WTC11 (cell line): ENCODE data around the gene KIT. TPM values are rescaled to one million over a fixed set of nuclear protein-coding genes. Genes with fewer than 3 reads are reported as not detected.

ENCODE experiments used
- ATAC-seq: fragments of 200-7000 bp; cut with Tn5 transposase; 2 replicates; pipeline ENCODE4 v1.10.0; 2021; ENCODE audit warnings: mild to moderate bottlenecking, moderate library complexity
- CTCF ChIA-PET: fragments of 300-600 bp; sonication (Branson Sonifier 250); formaldehyde crosslinking; loops from one replicate; lab custom pipeline; 2021; ENCODE audit warnings: antibody characterized with exemption; lab: Charles Lee
- POLR2A ChIA-PET: fragments of 350-600 bp; sonication (Branson Sonifier 250); formaldehyde crosslinking; loops from one replicate; lab custom pipeline; 2021; ENCODE audit warnings: antibody characterized with exemption; lab: Charles Lee
- DNase-seq: peaks from one replicate; pipeline ENCODE4 v3.0.0; 2021; ENCODE audit warnings: low spot score
- H3K27ac Mint-ChIP-seq: 2 replicates; pipeline ENCODE4 v1.8.0; 2021; ENCODE audit warnings: mixed read lengths
- H3K27me3 Mint-ChIP-seq: 2 replicates; pipeline ENCODE4 v1.8.0; 2021; ENCODE audit warnings: low read depth, mild to moderate bottlenecking, moderate library complexity, mixed read lengths
- H3K36me3 Mint-ChIP-seq: 2 replicates; pipeline ENCODE4 v1.8.0; 2021; ENCODE audit warnings: mixed read lengths
- H3K4me1 Mint-ChIP-seq: 2 replicates; pipeline ENCODE4 v1.8.0; 2022; ENCODE audit warnings: mixed read lengths
- H3K4me3 Mint-ChIP-seq: 2 replicates; pipeline ENCODE4 v1.8.0; 2021; ENCODE audit warnings: mild to moderate bottlenecking, moderate library complexity, mixed read lengths
- H3K9me3 Mint-ChIP-seq: 2 replicates; pipeline ENCODE4 v1.8.0; 2021; ENCODE audit warnings: mixed read lengths
- FOXP1 ChIP-seq: sonication (generic); formaldehyde crosslinking; IDR thresholded peaks from 2 replicates; pipeline ENCODE4 v1.8.0; 2022; ENCODE audit warnings: missing genetic modification reagents, mild to moderate bottlenecking, moderate library complexity, borderline replicate concordance
- GRHL2 ChIP-seq: fragments of 250-450 bp; sonication (Bioruptor Pico); IDR thresholded peaks from 2 replicates; pipeline ENCODE4 v1.8.0; 2022; ENCODE audit warnings: mild to moderate bottlenecking, moderate library complexity; ENCODE audit not compliant: insufficient replicate concordance, severe bottlenecking
- MYBL2 ChIP-seq: sonication (generic); formaldehyde crosslinking; IDR thresholded peaks from 2 replicates; pipeline ENCODE4 v1.8.1; 2023; ENCODE audit warnings: mild to moderate bottlenecking, moderate library complexity, missing genetic modification reagents
- NFATC4 ChIP-seq: fragments of 250-450 bp; sonication (Bioruptor Pico); IDR thresholded peaks from 2 replicates; pipeline ENCODE4 v1.9.0; 2021; ENCODE audit warnings: mild to moderate bottlenecking
- RELA ChIP-seq: sonication (generic); formaldehyde crosslinking; IDR thresholded peaks from 2 replicates; pipeline ENCODE4 v1.8.1; 2022; ENCODE audit warnings: missing genetic modification reagents, mild to moderate bottlenecking, borderline replicate concordance
- SMAD4 ChIP-seq: sonication (generic); formaldehyde crosslinking; IDR thresholded peaks from 2 replicates; pipeline ENCODE4 v1.8.0; 2022; ENCODE audit warnings: mild to moderate bottlenecking, missing genetic modification reagents
- TEAD4 ChIP-seq: sonication (generic); formaldehyde crosslinking; IDR thresholded peaks from 2 replicates; pipeline ENCODE4 v1.8.0; 2022; ENCODE audit warnings: mild to moderate bottlenecking, missing genetic modification reagents
- TP53 ChIP-seq: sonication (generic); formaldehyde crosslinking; IDR thresholded peaks from 2 replicates; pipeline ENCODE4 v1.8.1; 2023; ENCODE audit warnings: mild to moderate bottlenecking, missing genetic modification reagents
- ZNF121 ChIP-seq: sonication (generic); formaldehyde crosslinking; IDR thresholded peaks from 2 replicates; pipeline ENCODE4 v1.8.0; 2023; ENCODE audit warnings: missing genetic modification reagents
- ZNF219 ChIP-seq: sonication (generic); formaldehyde crosslinking; IDR thresholded peaks from 2 replicates; pipeline ENCODE4 v1.8.0; 2023; ENCODE audit warnings: missing genetic modification reagents, mild to moderate bottlenecking, borderline replicate concordance
- total RNA-seq: library from RNA; stranded (reverse); gene quantifications from 3 replicates; pipeline ENCODE4 v1.2.3, GENCODE V29; 2021
- TF ChIP-seq, protein P1 (sequence below): fragments of 250-450 bp; sonication (Bioruptor Pico); IDR thresholded peaks from 2 replicates; pipeline ENCODE4 v1.9.0; 2021; ENCODE audit warnings: mild to moderate bottlenecking
- TF ChIP-seq, protein P2 (sequence below): sonication (generic); formaldehyde crosslinking; IDR thresholded peaks from 2 replicates; pipeline ENCODE4 v1.8.0; 2022; ENCODE audit warnings: missing genetic modification reagents
- TF ChIP-seq, protein P3 (sequence below): sonication (generic); formaldehyde crosslinking; IDR thresholded peaks from 2 replicates; pipeline ENCODE4 v1.8.1; 2022; ENCODE audit warnings: low read depth, mild to moderate bottlenecking, moderate library complexity, missing genetic modification reagents, borderline replicate concordance
- TF ChIP-seq, protein P4 (sequence below): sonication (generic); formaldehyde crosslinking; IDR thresholded peaks from 2 replicates; pipeline ENCODE4 v1.8.0; 2022; ENCODE audit warnings: mild to moderate bottlenecking, missing genetic modification reagents
- TF ChIP-seq, protein P5 (sequence below): fragments of 250-450 bp; sonication (Bioruptor Pico); conservative IDR thresholded peaks from 2 replicates; pipeline ENCODE4 v1.9.0; 2021; ENCODE audit warnings: mild to moderate bottlenecking
- TF ChIP-seq, protein P6 (sequence below): fragments of 200-600 bp; IDR thresholded peaks from 2 replicates; pipeline ENCODE4 v1.8.0; 2022; ENCODE audit warnings: antibody characterized with exemption
- TF ChIP-seq, protein P7 (sequence below): fragments of 250-450 bp; sonication (Bioruptor Pico); IDR thresholded peaks from 2 replicates; pipeline ENCODE4 v1.9.0; 2021; ENCODE audit warnings: moderate library complexity, mild to moderate bottlenecking, inconsistent platforms, borderline replicate concordance
- TF ChIP-seq, protein P8 (sequence below): sonication (generic); formaldehyde crosslinking; IDR thresholded peaks from 2 replicates; pipeline ENCODE4 v1.8.0; 2022; ENCODE audit warnings: mild to moderate bottlenecking, missing genetic modification reagents

Gene KIT
- total RNA-seq, 1 experiment from 2014 or later, result 23.3 TPM

DNA sequence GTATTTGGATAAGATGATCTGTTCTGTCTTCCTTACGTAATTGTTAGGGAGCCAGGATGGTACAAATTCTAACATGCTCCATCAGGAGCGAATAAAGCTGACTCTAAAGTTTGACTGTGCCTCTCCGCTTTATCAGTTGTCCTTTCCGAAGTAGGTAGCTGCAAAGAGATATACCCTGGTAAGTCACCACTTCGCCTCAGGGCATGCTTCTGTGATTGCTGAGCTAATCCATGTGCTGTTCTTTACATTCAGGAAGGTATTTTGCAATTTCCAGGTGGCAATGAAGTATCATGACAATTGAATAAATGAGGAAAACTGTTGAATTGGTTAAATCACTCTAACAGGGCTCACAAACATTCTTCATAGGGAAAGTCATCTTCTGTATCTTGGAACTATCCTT, 38.9 kb downstream of the KIT start (continued):
- TF ChIP-seq, protein P1, sequence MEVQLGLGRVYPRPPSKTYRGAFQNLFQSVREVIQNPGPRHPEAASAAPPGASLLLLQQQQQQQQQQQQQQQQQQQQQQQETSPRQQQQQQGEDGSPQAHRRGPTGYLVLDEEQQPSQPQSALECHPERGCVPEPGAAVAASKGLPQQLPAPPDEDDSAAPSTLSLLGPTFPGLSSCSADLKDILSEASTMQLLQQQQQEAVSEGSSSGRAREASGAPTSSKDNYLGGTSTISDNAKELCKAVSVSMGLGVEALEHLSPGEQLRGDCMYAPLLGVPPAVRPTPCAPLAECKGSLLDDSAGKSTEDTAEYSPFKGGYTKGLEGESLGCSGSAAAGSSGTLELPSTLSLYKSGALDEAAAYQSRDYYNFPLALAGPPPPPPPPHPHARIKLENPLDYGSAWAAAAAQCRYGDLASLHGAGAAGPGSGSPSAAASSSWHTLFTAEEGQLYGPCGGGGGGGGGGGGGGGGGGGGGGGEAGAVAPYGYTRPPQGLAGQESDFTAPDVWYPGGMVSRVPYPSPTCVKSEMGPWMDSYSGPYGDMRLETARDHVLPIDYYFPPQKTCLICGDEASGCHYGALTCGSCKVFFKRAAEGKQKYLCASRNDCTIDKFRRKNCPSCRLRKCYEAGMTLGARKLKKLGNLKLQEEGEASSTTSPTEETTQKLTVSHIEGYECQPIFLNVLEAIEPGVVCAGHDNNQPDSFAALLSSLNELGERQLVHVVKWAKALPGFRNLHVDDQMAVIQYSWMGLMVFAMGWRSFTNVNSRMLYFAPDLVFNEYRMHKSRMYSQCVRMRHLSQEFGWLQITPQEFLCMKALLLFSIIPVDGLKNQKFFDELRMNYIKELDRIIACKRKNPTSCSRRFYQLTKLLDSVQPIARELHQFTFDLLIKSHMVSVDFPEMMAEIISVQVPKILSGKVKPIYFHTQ (CRISPR knock-in tag), result no peak
- no peak for TF ChIP-seq NFATC4

DNA sequence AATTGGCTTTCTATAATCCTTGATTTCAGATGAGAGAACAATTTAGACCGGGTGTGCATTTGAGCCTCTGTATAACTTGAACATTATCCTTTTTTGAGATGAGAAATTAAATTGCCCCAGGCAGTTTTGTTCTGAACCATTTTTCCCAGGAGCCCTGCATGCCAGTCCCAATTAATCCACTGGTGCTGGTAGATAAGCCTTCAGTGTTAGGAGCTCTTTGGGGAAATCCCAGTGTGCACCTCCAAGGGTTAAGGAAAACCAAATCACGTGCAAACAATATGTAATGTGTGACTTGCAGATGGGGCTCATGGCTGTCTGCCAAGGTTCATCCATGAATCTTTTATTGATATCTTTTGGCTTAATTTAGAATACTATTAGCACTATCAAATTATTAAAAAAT, 43.2 kb downstream of the KIT start:
- Mint-ChIP-seq H3K36me3 (peaks cover 38% of the 10 kb centered on the region), H3K9me3 (no peaks in the 10 kb centered on the region), H3K27ac (no peak overlapping the region), H3K4me3 (no peak overlapping the region), H3K4me1 (no peaks in the 10 kb centered on the region), H3K27me3 (no peaks in the 10 kb centered on the region)
- TF ChIP-seq, protein P2, sequence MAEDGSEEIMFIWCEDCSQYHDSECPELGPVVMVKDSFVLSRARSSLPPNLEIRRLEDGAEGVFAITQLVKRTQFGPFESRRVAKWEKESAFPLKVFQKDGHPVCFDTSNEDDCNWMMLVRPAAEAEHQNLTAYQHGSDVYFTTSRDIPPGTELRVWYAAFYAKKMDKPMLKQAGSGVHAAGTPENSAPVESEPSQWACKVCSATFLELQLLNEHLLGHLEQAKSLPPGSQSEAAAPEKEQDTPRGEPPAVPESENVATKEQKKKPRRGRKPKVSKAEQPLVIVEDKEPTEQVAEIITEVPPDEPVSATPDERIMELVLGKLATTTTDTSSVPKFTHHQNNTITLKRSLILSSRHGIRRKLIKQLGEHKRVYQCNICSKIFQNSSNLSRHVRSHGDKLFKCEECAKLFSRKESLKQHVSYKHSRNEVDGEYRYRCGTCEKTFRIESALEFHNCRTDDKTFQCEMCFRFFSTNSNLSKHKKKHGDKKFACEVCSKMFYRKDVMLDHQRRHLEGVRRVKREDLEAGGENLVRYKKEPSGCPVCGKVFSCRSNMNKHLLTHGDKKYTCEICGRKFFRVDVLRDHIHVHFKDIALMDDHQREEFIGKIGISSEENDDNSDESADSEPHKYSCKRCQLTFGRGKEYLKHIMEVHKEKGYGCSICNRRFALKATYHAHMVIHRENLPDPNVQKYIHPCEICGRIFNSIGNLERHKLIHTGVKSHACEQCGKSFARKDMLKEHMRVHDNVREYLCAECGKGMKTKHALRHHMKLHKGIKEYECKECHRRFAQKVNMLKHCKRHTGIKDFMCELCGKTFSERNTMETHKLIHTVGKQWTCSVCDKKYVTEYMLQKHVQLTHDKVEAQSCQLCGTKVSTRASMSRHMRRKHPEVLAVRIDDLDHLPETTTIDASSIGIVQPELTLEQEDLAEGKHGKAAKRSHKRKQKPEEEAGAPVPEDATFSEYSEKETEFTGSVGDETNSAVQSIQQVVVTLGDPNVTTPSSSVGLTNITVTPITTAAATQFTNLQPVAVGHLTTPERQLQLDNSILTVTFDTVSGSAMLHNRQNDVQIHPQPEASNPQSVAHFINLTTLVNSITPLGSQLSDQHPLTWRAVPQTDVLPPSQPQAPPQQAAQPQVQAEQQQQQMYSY (CRISPR knock-in tag), result no peak
- TF ChIP-seq, protein P3, sequence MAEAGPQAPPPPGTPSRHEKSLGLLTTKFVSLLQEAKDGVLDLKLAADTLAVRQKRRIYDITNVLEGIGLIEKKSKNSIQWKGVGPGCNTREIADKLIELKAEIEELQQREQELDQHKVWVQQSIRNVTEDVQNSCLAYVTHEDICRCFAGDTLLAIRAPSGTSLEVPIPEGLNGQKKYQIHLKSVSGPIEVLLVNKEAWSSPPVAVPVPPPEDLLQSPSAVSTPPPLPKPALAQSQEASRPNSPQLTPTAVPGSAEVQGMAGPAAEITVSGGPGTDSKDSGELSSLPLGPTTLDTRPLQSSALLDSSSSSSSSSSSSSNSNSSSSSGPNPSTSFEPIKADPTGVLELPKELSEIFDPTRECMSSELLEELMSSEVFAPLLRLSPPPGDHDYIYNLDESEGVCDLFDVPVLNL, result no peak
- TF ChIP-seq MYBL2 (CRISPR knock-in tag) (no peak), FOXP1 (CRISPR knock-in tag) (no peak), RELA (CRISPR knock-in tag) (no peak), SMAD4 (CRISPR knock-in tag) (no peak), TEAD4 (CRISPR knock-in tag) (no peak), ZNF121 (no peak), TP53 (no peak), ZNF219 (CRISPR knock-in tag) (no peak), GRHL2 (CRISPR knock-in tag) (no peak)
- TF ChIP-seq, protein P4, sequence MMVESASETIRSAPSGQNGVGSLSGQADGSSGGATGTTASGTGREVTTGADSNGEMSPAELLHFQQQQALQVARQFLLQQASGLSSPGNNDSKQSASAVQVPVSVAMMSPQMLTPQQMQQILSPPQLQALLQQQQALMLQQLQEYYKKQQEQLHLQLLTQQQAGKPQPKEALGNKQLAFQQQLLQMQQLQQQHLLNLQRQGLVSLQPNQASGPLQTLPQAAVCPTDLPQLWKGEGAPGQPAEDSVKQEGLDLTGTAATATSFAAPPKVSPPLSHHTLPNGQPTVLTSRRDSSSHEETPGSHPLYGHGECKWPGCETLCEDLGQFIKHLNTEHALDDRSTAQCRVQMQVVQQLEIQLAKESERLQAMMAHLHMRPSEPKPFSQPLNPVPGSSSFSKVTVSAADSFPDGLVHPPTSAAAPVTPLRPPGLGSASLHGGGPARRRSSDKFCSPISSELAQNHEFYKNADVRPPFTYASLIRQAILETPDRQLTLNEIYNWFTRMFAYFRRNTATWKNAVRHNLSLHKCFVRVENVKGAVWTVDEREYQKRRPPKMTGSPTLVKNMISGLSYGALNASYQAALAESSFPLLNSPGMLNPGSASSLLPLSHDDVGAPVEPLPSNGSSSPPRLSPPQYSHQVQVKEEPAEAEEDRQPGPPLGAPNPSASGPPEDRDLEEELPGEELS (CRISPR knock-in tag), result no peak
- TF ChIP-seq, protein P5, sequence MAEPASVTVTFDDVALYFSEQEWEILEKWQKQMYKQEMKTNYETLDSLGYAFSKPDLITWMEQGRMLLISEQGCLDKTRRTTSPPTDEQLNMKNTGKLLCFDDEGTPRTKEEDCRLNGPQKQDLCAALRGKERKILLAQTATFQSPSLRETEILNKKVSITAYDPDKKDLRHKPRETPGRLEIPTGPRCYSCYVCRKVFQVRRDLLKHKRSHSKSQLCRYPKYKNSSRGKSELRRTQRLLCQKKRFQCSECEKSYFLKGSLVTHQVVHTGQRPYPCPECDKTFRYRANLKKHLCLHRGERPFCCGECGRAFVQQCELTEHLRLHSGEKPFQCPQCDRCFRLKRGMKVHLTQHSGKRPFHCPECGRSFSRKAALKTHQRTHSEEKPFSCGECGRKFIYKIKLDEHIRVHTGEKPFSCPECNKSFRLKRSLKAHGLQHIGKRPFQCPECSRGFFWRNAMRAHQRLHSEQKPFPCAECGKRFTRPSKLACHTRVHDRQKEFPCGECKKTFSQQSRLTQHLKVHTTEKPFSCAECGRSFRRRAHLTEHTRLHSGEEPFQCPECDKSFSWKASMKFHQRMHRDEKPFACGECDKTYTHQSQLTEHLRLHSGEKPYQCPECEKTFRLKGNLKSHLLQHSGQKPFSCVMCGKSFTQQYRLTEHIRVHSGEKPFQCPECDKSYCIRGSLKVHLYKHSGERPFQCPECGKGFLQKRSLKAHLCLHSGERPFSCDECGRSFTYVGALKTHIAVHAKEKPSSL (CRISPR knock-in tag), result no peak
- TF ChIP-seq, protein P6, sequence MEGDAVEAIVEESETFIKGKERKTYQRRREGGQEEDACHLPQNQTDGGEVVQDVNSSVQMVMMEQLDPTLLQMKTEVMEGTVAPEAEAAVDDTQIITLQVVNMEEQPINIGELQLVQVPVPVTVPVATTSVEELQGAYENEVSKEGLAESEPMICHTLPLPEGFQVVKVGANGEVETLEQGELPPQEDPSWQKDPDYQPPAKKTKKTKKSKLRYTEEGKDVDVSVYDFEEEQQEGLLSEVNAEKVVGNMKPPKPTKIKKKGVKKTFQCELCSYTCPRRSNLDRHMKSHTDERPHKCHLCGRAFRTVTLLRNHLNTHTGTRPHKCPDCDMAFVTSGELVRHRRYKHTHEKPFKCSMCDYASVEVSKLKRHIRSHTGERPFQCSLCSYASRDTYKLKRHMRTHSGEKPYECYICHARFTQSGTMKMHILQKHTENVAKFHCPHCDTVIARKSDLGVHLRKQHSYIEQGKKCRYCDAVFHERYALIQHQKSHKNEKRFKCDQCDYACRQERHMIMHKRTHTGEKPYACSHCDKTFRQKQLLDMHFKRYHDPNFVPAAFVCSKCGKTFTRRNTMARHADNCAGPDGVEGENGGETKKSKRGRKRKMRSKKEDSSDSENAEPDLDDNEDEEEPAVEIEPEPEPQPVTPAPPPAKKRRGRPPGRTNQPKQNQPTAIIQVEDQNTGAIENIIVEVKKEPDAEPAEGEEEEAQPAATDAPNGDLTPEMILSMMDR, result no peak
- TF ChIP-seq, protein P7, sequence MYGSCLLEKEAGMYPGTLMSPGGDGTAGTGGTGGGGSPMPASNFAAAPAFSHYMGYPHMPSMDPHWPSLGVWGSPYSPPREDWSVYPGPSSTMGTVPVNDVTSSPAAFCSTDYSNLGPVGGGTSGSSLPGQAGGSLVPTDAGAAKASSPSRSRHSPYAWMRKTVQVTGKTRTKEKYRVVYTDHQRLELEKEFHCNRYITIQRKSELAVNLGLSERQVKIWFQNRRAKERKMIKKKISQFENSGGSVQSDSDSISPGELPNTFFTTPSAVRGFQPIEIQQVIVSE (CRISPR knock-in tag), result no peak
- TF ChIP-seq, protein P8, sequence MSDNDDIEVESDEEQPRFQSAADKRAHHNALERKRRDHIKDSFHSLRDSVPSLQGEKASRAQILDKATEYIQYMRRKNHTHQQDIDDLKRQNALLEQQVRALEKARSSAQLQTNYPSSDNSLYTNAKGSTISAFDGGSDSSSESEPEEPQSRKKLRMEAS, result no peak
- DNase-seq (no peak), ATAC-seq (no peak)
- POLR2A ChIA-PET, result no interaction called here
- CTCF ChIA-PET, result no interaction called here
